ENCODE data around the gene SETD5.

Gene SETD5

DNA sequence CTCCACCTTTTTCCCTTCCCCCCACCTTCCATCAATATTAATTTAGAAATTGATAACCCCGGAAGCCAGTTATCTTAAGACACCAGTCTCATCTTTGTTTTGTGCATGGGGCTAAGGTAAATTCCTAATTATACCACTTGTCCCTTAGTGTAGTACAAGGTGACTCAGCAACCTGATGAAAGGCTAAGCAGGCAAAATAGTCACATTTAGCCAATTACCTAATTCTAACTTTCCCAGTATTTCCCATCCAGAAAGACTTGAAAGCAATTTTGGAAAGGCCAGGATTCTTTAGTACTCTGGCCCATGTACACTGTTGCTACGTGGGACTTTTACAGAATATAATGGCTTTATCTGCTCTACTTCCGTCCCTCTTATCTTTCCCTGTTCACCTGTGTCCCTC, 72.6 kb downstream of the SETD5 start:
- Histone ChIP-seq H3K4me2 (ENCODE audit: low read length) (no peak overlapping the region), H3K4me1 (ENCODE audit: control insufficient read depth in 1 of 2, insufficient read depth in 2 of 2, low read length in 2 of 2) (no peaks in the 10 kb centered on the region)

DNA sequence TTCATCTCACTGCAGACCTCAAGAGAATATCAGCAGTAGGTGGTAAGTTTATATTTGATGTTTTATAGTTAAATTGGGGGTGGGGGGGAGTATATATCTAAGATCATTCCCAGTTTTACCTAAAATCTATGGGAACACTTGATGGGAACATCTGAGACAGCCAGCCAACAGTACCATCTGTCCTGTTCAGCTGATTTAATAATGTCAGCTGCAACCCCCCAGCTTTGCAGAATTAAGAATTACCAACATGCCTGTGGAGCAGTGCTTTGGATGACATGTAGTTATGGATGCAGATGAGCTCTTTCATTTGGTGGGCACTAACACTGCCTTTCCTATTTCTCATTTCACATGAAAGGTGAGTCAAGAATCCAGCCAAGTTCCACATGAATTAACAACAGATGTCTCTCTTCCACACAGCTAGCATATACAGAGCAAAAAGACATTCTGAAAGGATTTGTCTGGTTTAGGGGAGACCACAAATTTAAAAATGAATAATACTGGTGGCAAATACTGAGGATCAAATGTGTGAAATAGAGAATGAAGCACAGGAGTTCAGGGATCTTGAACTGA, 76.2 kb downstream of the SETD5 start:
- H2BK5ac ChIP-seq (ENCODE audit: low read depth, low read length, poor library complexity) = no peak overlapping the region
- H3K4me1 ChIP-seq (ENCODE audit: control insufficient read depth in 1 of 2, insufficient read depth in 2 of 2, low read length in 2 of 2) = no peaks in the 10 kb centered on the region
- no peaks in the 10 kb centered on the region for H3K27me3 ChIP-seq (ENCODE audit: insufficient read depth, low read length)
- no peak overlapping the region for H3K27ac ChIP-seq (ENCODE audit: low read depth, low read length)
- no peak overlapping the region for H3K18ac ChIP-seq (ENCODE audit: low read length)
- no peak overlapping the region for H3K4ac ChIP-seq (ENCODE audit: low read depth, low read length)
- H2AFZ ChIP-seq (ENCODE audit: insufficient read depth, low read length, poor library complexity) = no peak overlapping the region
- peaks cover 2% of the 10 kb centered on the region for H3K9me3 ChIP-seq (ENCODE audit: insufficient read depth, low read depth, low read length)
- H3K36me3 ChIP-seq (ENCODE audit: control insufficient read depth in 1 of 2, insufficient read depth in 2 of 2, low read length in 2 of 2) = peaks cover 33 to 73% of the 10 kb centered on the region in 2 experiments
- H2BK12ac ChIP-seq (ENCODE audit: low read length) = no peak overlapping the region
- no peak overlapping the region for H3K14ac ChIP-seq (ENCODE audit: low read length)
- no peak overlapping the region for H3K9ac ChIP-seq (ENCODE audit: low read length)
- H2BK120ac ChIP-seq (ENCODE audit: insufficient read depth, low read length, poor library complexity) = no peak overlapping the region
- H3K79me1 ChIP-seq (ENCODE audit: low read length) = no peaks in the 10 kb centered on the region
- no peak overlapping the region for H3K4me3 ChIP-seq (ENCODE audit: low read depth, low read length)
- no peak overlapping the region for H3K23ac ChIP-seq (ENCODE audit: low read length)
- no peak overlapping the region for H4K91ac ChIP-seq (ENCODE audit: low read depth, low read length)
- H4K8ac ChIP-seq (ENCODE audit: low read depth, low read length) = no peak overlapping the region
- no peaks in the 10 kb centered on the region for H3K79me2 ChIP-seq (ENCODE audit: control insufficient read depth, insufficient read depth, low read length, poor library complexity)
- H2AK5ac ChIP-seq (ENCODE audit: low read length) = no peak overlapping the region
- no peak overlapping the region for H4K12ac ChIP-seq (ENCODE audit: low read depth, low read length)
- H3K4me2 ChIP-seq (ENCODE audit: low read length) = no peak overlapping the region
- DNase-seq = no peak

More for the DNA sequence above, 72.6 kb downstream of the SETD5 start:
- no peak overlapping the region for H3K9ac ChIP-seq (ENCODE audit: low read length)
- H3K79me1 ChIP-seq (ENCODE audit: low read length) = no peaks in the 10 kb centered on the region
- H3K36me3 ChIP-seq (ENCODE audit: control insufficient read depth in 1 of 2, insufficient read depth in 2 of 2, low read length in 2 of 2) = peaks cover 31 to 64% of the 10 kb centered on the region in 2 experiments
- H3K4me3 ChIP-seq (ENCODE audit: low read depth, low read length) = no peak overlapping the region
- H3K79me2 ChIP-seq (ENCODE audit: control insufficient read depth, insufficient read depth, low read length, poor library complexity) = no peaks in the 10 kb centered on the region
- H3K4ac ChIP-seq (ENCODE audit: low read depth, low read length) = no peak overlapping the region
- H3K27ac ChIP-seq (ENCODE audit: low read depth, low read length) = no peak overlapping the region
- no CpG with 5 or more reads among the region's 3 CpGs for WGBS (ENCODE audit: extremely low coverage, insufficient coverage, insufficient read length)
- no peak overlapping the region for H3K23ac ChIP-seq (ENCODE audit: low read length)
- H2BK12ac ChIP-seq (ENCODE audit: low read length) = no peak overlapping the region
- H2BK5ac ChIP-seq (ENCODE audit: low read depth, low read length, poor library complexity) = no peak overlapping the region
- no peak overlapping the region for H3K18ac ChIP-seq (ENCODE audit: low read length)
- H4K91ac ChIP-seq (ENCODE audit: low read depth, low read length) = no peak overlapping the region
- no peak for DNase-seq
- H4K8ac ChIP-seq (ENCODE audit: low read depth, low read length) = no peak overlapping the region
- peaks cover 2% of the 10 kb centered on the region for H3K9me3 ChIP-seq (ENCODE audit: insufficient read depth, low read depth, low read length)
- no peak overlapping the region for H2AFZ ChIP-seq (ENCODE audit: insufficient read depth, low read length, poor library complexity)
- no peak overlapping the region for H4K12ac ChIP-seq (ENCODE audit: low read depth, low read length)
- no peaks in the 10 kb centered on the region for H3K27me3 ChIP-seq (ENCODE audit: insufficient read depth, low read length)
- H2AK5ac ChIP-seq (ENCODE audit: low read length) = no peak overlapping the region
- no peak overlapping the region for H2BK120ac ChIP-seq (ENCODE audit: insufficient read depth, low read length, poor library complexity)
- no peak overlapping the region for H3K14ac ChIP-seq (ENCODE audit: low read length)

DNA sequence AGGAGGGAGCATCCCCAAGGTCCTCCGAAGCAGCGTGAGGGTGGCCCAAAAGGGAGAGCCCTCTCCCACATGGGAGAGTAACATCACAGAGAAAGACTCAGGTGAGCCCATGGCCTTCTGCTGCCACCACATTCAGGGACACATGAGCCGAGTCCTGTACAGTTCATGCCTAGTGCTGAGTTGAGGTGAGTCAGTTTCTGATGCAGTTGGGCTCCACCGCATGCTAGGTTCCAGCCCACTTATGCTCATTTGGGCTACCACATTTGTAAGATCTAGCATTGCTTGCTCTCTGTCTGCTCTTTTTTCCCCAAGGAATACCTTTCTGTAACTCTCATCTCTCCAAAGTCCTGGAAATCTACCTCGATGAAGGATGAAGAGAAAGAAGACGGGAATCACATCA, 77.1 kb downstream of the SETD5 start:
- no peaks in the 10 kb centered on the region for H3K79me1 ChIP-seq (ENCODE audit: low read length)
- H2BK5ac ChIP-seq (ENCODE audit: low read depth, low read length, poor library complexity) = no peak overlapping the region
- no peak overlapping the region for H2AK5ac ChIP-seq (ENCODE audit: low read length)
- no peak overlapping the region for H2AFZ ChIP-seq (ENCODE audit: insufficient read depth, low read length, poor library complexity)
- H3K4me2 ChIP-seq (ENCODE audit: low read length) = no peak overlapping the region
- no peak overlapping the region for H3K4me3 ChIP-seq (ENCODE audit: low read depth, low read length)
- no CpG with 5 or more reads among the region's 6 CpGs for WGBS (ENCODE audit: extremely low coverage, insufficient coverage, insufficient read length)
- no peak overlapping the region for H2BK120ac ChIP-seq (ENCODE audit: insufficient read depth, low read length, poor library complexity)
- H3K27me3 ChIP-seq (ENCODE audit: insufficient read depth, low read length) = no peaks in the 10 kb centered on the region
- no peak overlapping the region for H3K18ac ChIP-seq (ENCODE audit: low read length)
- no peak overlapping the region for H3K14ac ChIP-seq (ENCODE audit: low read length)
- no peak overlapping the region for H3K23ac ChIP-seq (ENCODE audit: low read length)
- H4K91ac ChIP-seq (ENCODE audit: low read depth, low read length) = no peak overlapping the region
- H3K9me3 ChIP-seq (ENCODE audit: insufficient read depth, low read depth, low read length) = peaks cover 2% of the 10 kb centered on the region
- no peak overlapping the region for H2BK12ac ChIP-seq (ENCODE audit: low read length)
- H4K8ac ChIP-seq (ENCODE audit: low read depth, low read length) = no peak overlapping the region
- no peaks in the 10 kb centered on the region for H3K4me1 ChIP-seq (ENCODE audit: control insufficient read depth in 1 of 2, insufficient read depth in 2 of 2, low read length in 2 of 2)
- no peak overlapping the region for H3K27ac ChIP-seq (ENCODE audit: low read depth, low read length)
- no peak for DNase-seq
- peaks cover 35 to 73% of the 10 kb centered on the region in 2 experiments for H3K36me3 ChIP-seq (ENCODE audit: control insufficient read depth in 1 of 2, insufficient read depth in 2 of 2, low read length in 2 of 2)
- H3K4ac ChIP-seq (ENCODE audit: low read depth, low read length) = no peak overlapping the region
- H4K12ac ChIP-seq (ENCODE audit: low read depth, low read length) = no peak overlapping the region
- no peak overlapping the region for H3K9ac ChIP-seq (ENCODE audit: low read length)
- no peaks in the 10 kb centered on the region for H3K79me2 ChIP-seq (ENCODE audit: control insufficient read depth, insufficient read depth, low read length, poor library complexity)

GRCh38 chr3:9476935-9477334, 79.5 kb downstream of the SETD5 start:
- H3K79me2 ChIP-seq (ENCODE audit: control insufficient read depth, insufficient read depth, low read length, poor library complexity) = no peaks in the 10 kb centered on the region
- no peak overlapping the region for H2BK120ac ChIP-seq (ENCODE audit: insufficient read depth, low read length, poor library complexity)
- no peak overlapping the region for H3K4me3 ChIP-seq (ENCODE audit: low read depth, low read length)
- H4K12ac ChIP-seq (ENCODE audit: low read depth, low read length) = no peak overlapping the region
- no peak overlapping the region for H3K27ac ChIP-seq (ENCODE audit: low read depth, low read length)
- H3K36me3 ChIP-seq (ENCODE audit: control insufficient read depth in 1 of 2, insufficient read depth in 2 of 2, low read length in 2 of 2) = peaks cover 32 to 65% of the 10 kb centered on the region in 2 experiments
- H3K79me1 ChIP-seq (ENCODE audit: low read length) = no peaks in the 10 kb centered on the region
- H2AK5ac ChIP-seq (ENCODE audit: low read length) = no peak overlapping the region
- H3K9me3 ChIP-seq (ENCODE audit: insufficient read depth, low read depth, low read length) = peaks cover 2% of the 10 kb centered on the region
- H3K18ac ChIP-seq (ENCODE audit: low read length) = no peak overlapping the region
- H2BK5ac ChIP-seq (ENCODE audit: low read depth, low read length, poor library complexity) = no peak overlapping the region
- H3K4me2 ChIP-seq (ENCODE audit: low read length) = no peak overlapping the region
- WGBS (ENCODE audit: extremely low coverage, insufficient coverage, insufficient read length) = no CpG with 5 or more reads among the region's 5 CpGs
- no peak overlapping the region for H3K9ac ChIP-seq (ENCODE audit: low read length)
- no peak overlapping the region for H3K14ac ChIP-seq (ENCODE audit: low read length)
- no peak overlapping the region for H2AFZ ChIP-seq (ENCODE audit: insufficient read depth, low read length, poor library complexity)
- no peak for DNase-seq
- H3K27me3 ChIP-seq (ENCODE audit: insufficient read depth, low read length) = no peaks in the 10 kb centered on the region
- no peak overlapping the region for H2BK12ac ChIP-seq (ENCODE audit: low read length)
- no peak overlapping the region for H4K8ac ChIP-seq (ENCODE audit: low read depth, low read length)
- no peak overlapping the region for H3K4ac ChIP-seq (ENCODE audit: low read depth, low read length)
- no peaks in the 10 kb centered on the region for H3K4me1 ChIP-seq (ENCODE audit: control insufficient read depth in 1 of 2, insufficient read depth in 2 of 2, low read length in 2 of 2)
- H3K23ac ChIP-seq (ENCODE audit: low read length) = no peak overlapping the region
- H4K91ac ChIP-seq (ENCODE audit: low read depth, low read length) = no peak overlapping the region
